Measurements from ENCODE around the gene MID1IP1.

MID1IP1 gene

GRCh38 chrX:38819163-38819562 is 17.9 kb downstream of the MID1IP1 start:
- H3K4me1 ChIP-seq (ENCODE audit: control insufficient read depth in 1 of 2, insufficient read depth in 2 of 2, low read length in 2 of 2), result peaks cover 5% of the 10 kb centered on the region in 2 donors
- H3K36me3 ChIP-seq (ENCODE audit: control insufficient read depth in 1 of 2, insufficient read depth in 2 of 2, low read length in 2 of 2), result no peaks in the 10 kb centered on the region
- H3K27ac ChIP-seq (ENCODE audit: low read length), result no peak overlapping the region
- no peak overlapping the region for H3K4me3 ChIP-seq (ENCODE audit: low read depth in 1 of 2, low read length in 2 of 2)
- H3K27me3 ChIP-seq (ENCODE audit: low read depth, low read length), result no peaks in the 10 kb centered on the region
- no peaks in the 10 kb centered on the region for H3K9me3 ChIP-seq (ENCODE audit: control insufficient read depth in 1 of 2, low read length in 2 of 2)

GRCh38 chrX:38819709-38820108 is 18.4 kb downstream of the MID1IP1 start:
- Histone ChIP-seq H3K4me3 (ENCODE audit: low read depth in 1 of 2, low read length in 2 of 2) (no peak overlapping the region), H3K9me3 (ENCODE audit: control insufficient read depth in 1 of 2, low read length in 2 of 2) (no peaks in the 10 kb centered on the region), H3K27me3 (ENCODE audit: low read depth, low read length) (no peaks in the 10 kb centered on the region), H3K4me1 (ENCODE audit: control insufficient read depth in 1 of 2, insufficient read depth in 2 of 2, low read length in 2 of 2) (peaks cover 5% of the 10 kb centered on the region in 2 donors), H3K27ac (ENCODE audit: low read length) (no peak overlapping the region), H3K36me3 (ENCODE audit: control insufficient read depth in 1 of 2, insufficient read depth in 2 of 2, low read length in 2 of 2) (no peaks in the 10 kb centered on the region)

- no peak overlapping the region for H3K27ac ChIP-seq (ENCODE audit: low read length)
- no peaks in the 10 kb centered on the region for H3K36me3 ChIP-seq (ENCODE audit: control insufficient read depth in 1 of 2, insufficient read depth in 2 of 2, low read length in 2 of 2)
- H3K4me3 ChIP-seq (ENCODE audit: low read depth in 1 of 2, low read length in 2 of 2), result no peak overlapping the region
- no peaks in the 10 kb centered on the region for H3K9me3 ChIP-seq (ENCODE audit: control insufficient read depth in 1 of 2, low read length in 2 of 2)
- no peaks in the 10 kb centered on the region for H3K27me3 ChIP-seq (ENCODE audit: low read depth, low read length)
- H3K4me1 ChIP-seq (ENCODE audit: control insufficient read depth in 1 of 2, insufficient read depth in 2 of 2, low read length in 2 of 2), result peaks cover 5% of the 10 kb centered on the region in 2 donors
Measured at GRCh38 chrX:38820751-38821150, 19.5 kb downstream of the MID1IP1 start.

GRCh38 chrX:38824176-38824575 is 22.9 kb downstream of the MID1IP1 start:
- H3K4me1 ChIP-seq (ENCODE audit: control insufficient read depth in 1 of 2, insufficient read depth in 2 of 2, low read length in 2 of 2), result no peaks in the 10 kb centered on the region
- no peak overlapping the region for H3K27ac ChIP-seq (ENCODE audit: low read length)
- H3K9me3 ChIP-seq (ENCODE audit: control insufficient read depth in 1 of 2, low read length in 2 of 2), result no peaks in the 10 kb centered on the region
- H3K36me3 ChIP-seq (ENCODE audit: control insufficient read depth in 1 of 2, insufficient read depth in 2 of 2, low read length in 2 of 2), result no peaks in the 10 kb centered on the region
- no peaks in the 10 kb centered on the region for H3K27me3 ChIP-seq (ENCODE audit: low read depth, low read length)
- no peak overlapping the region for H3K4me3 ChIP-seq (ENCODE audit: low read depth in 1 of 2, low read length in 2 of 2)

GRCh38 chrX:38831949-38832348 is 30.7 kb downstream of the MID1IP1 start:
- Histone ChIP-seq H3K4me1 (ENCODE audit: control insufficient read depth in 1 of 2, insufficient read depth in 2 of 2, low read length in 2 of 2) (no peaks in the 10 kb centered on the region), H3K9me3 (ENCODE audit: control insufficient read depth in 1 of 2, low read length in 2 of 2) (no peaks in the 10 kb centered on the region), H3K36me3 (ENCODE audit: control insufficient read depth in 1 of 2, insufficient read depth in 2 of 2, low read length in 2 of 2) (no peaks in the 10 kb centered on the region), H3K27me3 (ENCODE audit: low read depth, low read length) (no peaks in the 10 kb centered on the region), H3K27ac (ENCODE audit: low read length) (no peak overlapping the region), H3K4me3 (ENCODE audit: low read depth in 1 of 2, low read length in 2 of 2) (no peak overlapping the region)

- no peaks in the 10 kb centered on the region for H3K4me1 ChIP-seq (ENCODE audit: control insufficient read depth in 1 of 2, insufficient read depth in 2 of 2, low read length in 2 of 2)
- no peaks in the 10 kb centered on the region for H3K36me3 ChIP-seq (ENCODE audit: control insufficient read depth in 1 of 2, insufficient read depth in 2 of 2, low read length in 2 of 2)
- no peaks in the 10 kb centered on the region for H3K27me3 ChIP-seq (ENCODE audit: low read depth, low read length)
- no peak overlapping the region for H3K4me3 ChIP-seq (ENCODE audit: low read depth in 1 of 2, low read length in 2 of 2)
- no peak overlapping the region for H3K27ac ChIP-seq (ENCODE audit: low read length)
- no peaks in the 10 kb centered on the region for H3K9me3 ChIP-seq (ENCODE audit: control insufficient read depth in 1 of 2, low read length in 2 of 2)
Measured at GRCh38 chrX:38837389-38837788, 36.1 kb downstream of the MID1IP1 start.

- H3K27me3 ChIP-seq (ENCODE audit: low read depth, low read length), result no peaks in the 10 kb centered on the region
- no peaks in the 10 kb centered on the region for H3K4me1 ChIP-seq (ENCODE audit: control insufficient read depth in 1 of 2, insufficient read depth in 2 of 2, low read length in 2 of 2)
- H3K9me3 ChIP-seq (ENCODE audit: control insufficient read depth in 1 of 2, low read length in 2 of 2), result no peaks in the 10 kb centered on the region
- H3K36me3 ChIP-seq (ENCODE audit: control insufficient read depth in 1 of 2, insufficient read depth in 2 of 2, low read length in 2 of 2), result no peaks in the 10 kb centered on the region
- no peak overlapping the region for H3K27ac ChIP-seq (ENCODE audit: low read length)
- no peak overlapping the region for H3K4me3 ChIP-seq (ENCODE audit: low read depth in 1 of 2, low read length in 2 of 2)
Measured at GRCh38 chrX:38839277-38839676, 38.0 kb downstream of the MID1IP1 start.

GRCh38 chrX:38839944-38840343 is 38.7 kb downstream of the MID1IP1 start:
- H3K4me1 ChIP-seq (ENCODE audit: control insufficient read depth in 1 of 2, insufficient read depth in 2 of 2, low read length in 2 of 2), result no peaks in the 10 kb centered on the region
- H3K9me3 ChIP-seq (ENCODE audit: control insufficient read depth in 1 of 2, low read length in 2 of 2), result no peaks in the 10 kb centered on the region
- H3K4me3 ChIP-seq (ENCODE audit: low read depth in 1 of 2, low read length in 2 of 2), result no peak overlapping the region
- no peaks in the 10 kb centered on the region for H3K36me3 ChIP-seq (ENCODE audit: control insufficient read depth in 1 of 2, insufficient read depth in 2 of 2, low read length in 2 of 2)
- no peak overlapping the region for H3K27ac ChIP-seq (ENCODE audit: low read length)
- no peaks in the 10 kb centered on the region for H3K27me3 ChIP-seq (ENCODE audit: low read depth, low read length)

- H3K27ac ChIP-seq (ENCODE audit: low read length), result no peak overlapping the region
- H3K4me3 ChIP-seq (ENCODE audit: low read depth in 1 of 2, low read length in 2 of 2), result no peak overlapping the region
- no peaks in the 10 kb centered on the region for H3K4me1 ChIP-seq (ENCODE audit: control insufficient read depth in 1 of 2, insufficient read depth in 2 of 2, low read length in 2 of 2)
- no peaks in the 10 kb centered on the region for H3K27me3 ChIP-seq (ENCODE audit: low read depth, low read length)
- H3K9me3 ChIP-seq (ENCODE audit: control insufficient read depth in 1 of 2, low read length in 2 of 2), result no peaks in the 10 kb centered on the region
- no peaks in the 10 kb centered on the region for H3K36me3 ChIP-seq (ENCODE audit: control insufficient read depth in 1 of 2, insufficient read depth in 2 of 2, low read length in 2 of 2)
Measured at GRCh38 chrX:38841750-38842149, 40.5 kb downstream of the MID1IP1 start.

- no peak overlapping the region for H3K4me3 ChIP-seq (ENCODE audit: low read depth in 1 of 2, low read length in 2 of 2)
- no peaks in the 10 kb centered on the region for H3K27me3 ChIP-seq (ENCODE audit: low read depth, low read length)
- H3K4me1 ChIP-seq (ENCODE audit: control insufficient read depth in 1 of 2, insufficient read depth in 2 of 2, low read length in 2 of 2), result no peaks in the 10 kb centered on the region
- no peaks in the 10 kb centered on the region for H3K36me3 ChIP-seq (ENCODE audit: control insufficient read depth in 1 of 2, insufficient read depth in 2 of 2, low read length in 2 of 2)
- H3K9me3 ChIP-seq (ENCODE audit: control insufficient read depth in 1 of 2, low read length in 2 of 2), result no peaks in the 10 kb centered on the region
- no peak overlapping the region for H3K27ac ChIP-seq (ENCODE audit: low read length)
Measured at GRCh38 chrX:38845426-38845825, 44.2 kb downstream of the MID1IP1 start.

GRCh38 chrX:38847206-38847902 is 46.1 kb downstream of the MID1IP1 start:
- Histone ChIP-seq H3K27me3 (ENCODE audit: low read depth, low read length) (no peaks in the 10 kb centered on the region), H3K27ac (ENCODE audit: low read length) (no peak overlapping the region), H3K4me3 (ENCODE audit: low read depth in 1 of 2, low read length in 2 of 2) (no peak overlapping the region), H3K4me1 (ENCODE audit: control insufficient read depth in 1 of 2, insufficient read depth in 2 of 2, low read length in 2 of 2) (no peaks in the 10 kb centered on the region), H3K36me3 (ENCODE audit: control insufficient read depth in 1 of 2, insufficient read depth in 2 of 2, low read length in 2 of 2) (no peaks in the 10 kb centered on the region), H3K9me3 (ENCODE audit: control insufficient read depth in 1 of 2, low read length in 2 of 2) (no peaks in the 10 kb centered on the region)

- H3K4me3 ChIP-seq (ENCODE audit: low read depth in 1 of 2, low read length in 2 of 2), result no peak overlapping the region
- no peaks in the 10 kb centered on the region for H3K27me3 ChIP-seq (ENCODE audit: low read depth, low read length)
- H3K9me3 ChIP-seq (ENCODE audit: control insufficient read depth in 1 of 2, low read length in 2 of 2), result no peaks in the 10 kb centered on the region
- H3K36me3 ChIP-seq (ENCODE audit: control insufficient read depth in 1 of 2, insufficient read depth in 2 of 2, low read length in 2 of 2), result no peaks in the 10 kb centered on the region
- no peaks in the 10 kb centered on the region for H3K4me1 ChIP-seq (ENCODE audit: control insufficient read depth in 1 of 2, insufficient read depth in 2 of 2, low read length in 2 of 2)
- no peak overlapping the region for H3K27ac ChIP-seq (ENCODE audit: low read length)
Measured at GRCh38 chrX:38847903-38848230, 46.6 kb downstream of the MID1IP1 start.

Measured in muscle layer of duodenum (tissue), 2 donors.